ENCODE results near the gene ADAMTS7.

The ADAMTS7 gene

GRCh38 chr15:78837543-78837942 lies 26.3 kb upstream of the ADAMTS7 start:
- Histone ChIP-seq H3K4me3 (ENCODE audit: low read depth, low read length) (no peak overlapping the region), H3K36me3 (ENCODE audit: control insufficient read depth in 1 of 2, insufficient read depth in 2 of 2, low read length in 2 of 2) (no peaks in the 10 kb centered on the region), H3K4me2 (ENCODE audit: low read length) (no peak overlapping the region), H4K91ac (ENCODE audit: low read depth, low read length) (no peak overlapping the region), H3K4ac (ENCODE audit: low read depth, low read length) (no peak overlapping the region), H3K9ac (ENCODE audit: low read length) (no peak overlapping the region), H4K12ac (ENCODE audit: low read depth, low read length) (no peak overlapping the region), H2AK5ac (ENCODE audit: low read length) (no peak overlapping the region), H3K27me3 (ENCODE audit: insufficient read depth, low read length) (no peaks in the 10 kb centered on the region), H3K79me1 (ENCODE audit: low read length) (no peaks in the 10 kb centered on the region), H2BK5ac (ENCODE audit: low read depth, low read length, poor library complexity) (no peak overlapping the region), H3K14ac (ENCODE audit: low read length) (no peak overlapping the region), H2BK12ac (ENCODE audit: low read length) (no peak overlapping the region), H2AFZ (ENCODE audit: insufficient read depth, low read length, poor library complexity) (no peak overlapping the region), H3K23ac (ENCODE audit: low read length) (no peak overlapping the region), H3K9me3 (ENCODE audit: insufficient read depth, low read depth, low read length) (no peaks in the 10 kb centered on the region), H3K27ac (ENCODE audit: low read depth, low read length) (no peak overlapping the region), H3K79me2 (ENCODE audit: control insufficient read depth, insufficient read depth, low read length, poor library complexity) (no peaks in the 10 kb centered on the region), H3K4me1 (ENCODE audit: control insufficient read depth in 1 of 2, insufficient read depth in 2 of 2, low read length in 2 of 2) (no peaks in the 10 kb centered on the region), H3K18ac (ENCODE audit: low read length) (no peak overlapping the region), H4K8ac (ENCODE audit: low read depth, low read length) (no peak overlapping the region), H2BK120ac (ENCODE audit: insufficient read depth, low read length, poor library complexity) (no peak overlapping the region)
- DNase-seq, result no peak
- no CpG with 5 or more reads among the region's 8 CpGs for WGBS (ENCODE audit: extremely low coverage, insufficient coverage, insufficient read length)

GRCh38 chr15:78837131-78837530 lies 25.9 kb upstream of the ADAMTS7 start:
- H3K9me3 ChIP-seq (ENCODE audit: insufficient read depth, low read depth, low read length), result no peaks in the 10 kb centered on the region
- H2BK5ac ChIP-seq (ENCODE audit: low read depth, low read length, poor library complexity), result no peak overlapping the region
- no peak overlapping the region for H3K4ac ChIP-seq (ENCODE audit: low read depth, low read length)
- no peaks in the 10 kb centered on the region for H3K79me2 ChIP-seq (ENCODE audit: control insufficient read depth, insufficient read depth, low read length, poor library complexity)
- H4K8ac ChIP-seq (ENCODE audit: low read depth, low read length), result no peak overlapping the region
- H3K36me3 ChIP-seq (ENCODE audit: control insufficient read depth in 1 of 2, insufficient read depth in 2 of 2, low read length in 2 of 2), result no peaks in the 10 kb centered on the region
- H2AFZ ChIP-seq (ENCODE audit: insufficient read depth, low read length, poor library complexity), result no peak overlapping the region
- no peak overlapping the region for H3K23ac ChIP-seq (ENCODE audit: low read length)
- no peak overlapping the region for H4K91ac ChIP-seq (ENCODE audit: low read depth, low read length)
- no peak overlapping the region for H2BK120ac ChIP-seq (ENCODE audit: insufficient read depth, low read length, poor library complexity)
- no CpG with 5 or more reads among the region's 2 CpGs for WGBS (ENCODE audit: extremely low coverage, insufficient coverage, insufficient read length)
- H3K4me2 ChIP-seq (ENCODE audit: low read length), result no peak overlapping the region
- DNase-seq, result no peak
- H3K4me3 ChIP-seq (ENCODE audit: low read depth, low read length), result no peak overlapping the region
- H3K27ac ChIP-seq (ENCODE audit: low read depth, low read length), result no peak overlapping the region
- H3K14ac ChIP-seq (ENCODE audit: low read length), result no peak overlapping the region
- H3K18ac ChIP-seq (ENCODE audit: low read length), result no peak overlapping the region
- no peak overlapping the region for H3K9ac ChIP-seq (ENCODE audit: low read length)
- H3K27me3 ChIP-seq (ENCODE audit: insufficient read depth, low read length), result no peaks in the 10 kb centered on the region
- no peaks in the 10 kb centered on the region for H3K79me1 ChIP-seq (ENCODE audit: low read length)
- no peaks in the 10 kb centered on the region for H3K4me1 ChIP-seq (ENCODE audit: control insufficient read depth in 1 of 2, insufficient read depth in 2 of 2, low read length in 2 of 2)
- no peak overlapping the region for H2AK5ac ChIP-seq (ENCODE audit: low read length)
- no peak overlapping the region for H2BK12ac ChIP-seq (ENCODE audit: low read length)
- H4K12ac ChIP-seq (ENCODE audit: low read depth, low read length), result no peak overlapping the region

GRCh38 chr15:78836333-78836732 lies 25.1 kb upstream of the ADAMTS7 start:
- H3K79me2 ChIP-seq (ENCODE audit: control insufficient read depth, insufficient read depth, low read length, poor library complexity), result no peaks in the 10 kb centered on the region
- WGBS (ENCODE audit: extremely low coverage, insufficient coverage, insufficient read length), result no CpG with 5 or more reads among the region's 1 CpG
- H2AK5ac ChIP-seq (ENCODE audit: low read length), result no peak overlapping the region
- no peak overlapping the region for H3K4ac ChIP-seq (ENCODE audit: low read depth, low read length)
- no peak overlapping the region for H4K8ac ChIP-seq (ENCODE audit: low read depth, low read length)
- no peak overlapping the region for H3K4me3 ChIP-seq (ENCODE audit: low read depth, low read length)
- no peak overlapping the region for H4K12ac ChIP-seq (ENCODE audit: low read depth, low read length)
- H3K14ac ChIP-seq (ENCODE audit: low read length), result no peak overlapping the region
- H3K36me3 ChIP-seq (ENCODE audit: control insufficient read depth in 1 of 2, insufficient read depth in 2 of 2, low read length in 2 of 2), result no peaks in the 10 kb centered on the region
- no peaks in the 10 kb centered on the region for H3K4me1 ChIP-seq (ENCODE audit: control insufficient read depth in 1 of 2, insufficient read depth in 2 of 2, low read length in 2 of 2)
- no peak overlapping the region for H2AFZ ChIP-seq (ENCODE audit: insufficient read depth, low read length, poor library complexity)
- H3K9ac ChIP-seq (ENCODE audit: low read length), result no peak overlapping the region
- no peak for DNase-seq
- H3K18ac ChIP-seq (ENCODE audit: low read length), result no peak overlapping the region
- H3K23ac ChIP-seq (ENCODE audit: low read length), result no peak overlapping the region
- H4K91ac ChIP-seq (ENCODE audit: low read depth, low read length), result no peak overlapping the region
- H2BK12ac ChIP-seq (ENCODE audit: low read length), result no peak overlapping the region
- no peak overlapping the region for H2BK5ac ChIP-seq (ENCODE audit: low read depth, low read length, poor library complexity)
- H3K27me3 ChIP-seq (ENCODE audit: insufficient read depth, low read length), result no peaks in the 10 kb centered on the region
- no peaks in the 10 kb centered on the region for H3K79me1 ChIP-seq (ENCODE audit: low read length)
- no peak overlapping the region for H3K27ac ChIP-seq (ENCODE audit: low read depth, low read length)
- H3K9me3 ChIP-seq (ENCODE audit: insufficient read depth, low read depth, low read length), result no peaks in the 10 kb centered on the region
- no peak overlapping the region for H2BK120ac ChIP-seq (ENCODE audit: insufficient read depth, low read length, poor library complexity)
- no peak overlapping the region for H3K4me2 ChIP-seq (ENCODE audit: low read length)

- H2AFZ ChIP-seq (ENCODE audit: insufficient read depth, low read length, poor library complexity), result no peak overlapping the region
- H3K4me1 ChIP-seq (ENCODE audit: control insufficient read depth in 1 of 2, insufficient read depth in 2 of 2, low read length in 2 of 2), result no peaks in the 10 kb centered on the region
- H4K91ac ChIP-seq (ENCODE audit: low read depth, low read length), result no peak overlapping the region
- DNase-seq, result no peak
- no peak overlapping the region for H3K23ac ChIP-seq (ENCODE audit: low read length)
- H3K9me3 ChIP-seq (ENCODE audit: insufficient read depth, low read depth, low read length), result no peaks in the 10 kb centered on the region
- H2BK12ac ChIP-seq (ENCODE audit: low read length), result no peak overlapping the region
- H3K79me1 ChIP-seq (ENCODE audit: low read length), result no peaks in the 10 kb centered on the region
- no peaks in the 10 kb centered on the region for H3K79me2 ChIP-seq (ENCODE audit: control insufficient read depth, insufficient read depth, low read length, poor library complexity)
- H3K9ac ChIP-seq (ENCODE audit: low read length), result no peak overlapping the region
- no peak overlapping the region for H3K4me3 ChIP-seq (ENCODE audit: low read depth, low read length)
- no peak overlapping the region for H3K27ac ChIP-seq (ENCODE audit: low read depth, low read length)
- no peak overlapping the region for H2BK120ac ChIP-seq (ENCODE audit: insufficient read depth, low read length, poor library complexity)
- H3K4ac ChIP-seq (ENCODE audit: low read depth, low read length), result no peak overlapping the region
- no peak overlapping the region for H3K4me2 ChIP-seq (ENCODE audit: low read length)
- no peak overlapping the region for H3K18ac ChIP-seq (ENCODE audit: low read length)
- H3K27me3 ChIP-seq (ENCODE audit: insufficient read depth, low read length), result no peaks in the 10 kb centered on the region
- H2AK5ac ChIP-seq (ENCODE audit: low read length), result no peak overlapping the region
- no peak overlapping the region for H2BK5ac ChIP-seq (ENCODE audit: low read depth, low read length, poor library complexity)
- no CpG with 5 or more reads among the region's 73 CpGs for WGBS (ENCODE audit: extremely low coverage, insufficient coverage, insufficient read length)
- no peak overlapping the region for H4K12ac ChIP-seq (ENCODE audit: low read depth, low read length)
- H4K8ac ChIP-seq (ENCODE audit: low read depth, low read length), result no peak overlapping the region
- no peaks in the 10 kb centered on the region for H3K36me3 ChIP-seq (ENCODE audit: control insufficient read depth in 1 of 2, insufficient read depth in 2 of 2, low read length in 2 of 2)
- no peak overlapping the region for H3K14ac ChIP-seq (ENCODE audit: low read length)
These were observed 20.3 kb upstream of the ADAMTS7 start for GRCh38 chr15:78831229-78832207.
